ES-I3 (cell line): ENCODE results near the gene NDUFS8.
"Not testable (repeated sequence)": the region's sequence is repeated elsewhere in the genome, so short reads cannot be mapped to it uniquely, and the experiment has no call there.

Experiments used
- H3K36me3 ChIP-seq: 2 replicates; pipeline ENCODE4 v1.6.1; 2013; ENCODE audit warnings: mild to moderate bottlenecking, low read length, control low read depth, moderate library complexity; ENCODE audit not compliant: insufficient read depth
- H3K4me1 ChIP-seq: 2 replicates; pipeline ENCODE4 v1.6.1; 2013; ENCODE audit warnings: mild to moderate bottlenecking, control low read depth, low read length; ENCODE audit not compliant: insufficient read depth
- H3K9ac ChIP-seq: 2 replicates; pipeline ENCODE4 v1.6.1; 2013; ENCODE audit warnings: low read depth, mild to moderate bottlenecking, low read length, moderate library complexity
- H3K9me3 ChIP-seq: 2 replicates; pipeline ENCODE4 v1.6.1; 2013; ENCODE audit warnings: mild to moderate bottlenecking, low read length, moderate library complexity; ENCODE audit not compliant: control insufficient read depth, insufficient read depth

The NDUFS8 gene

GRCh38 chr11:68030318-68031143 lies at the start of gene NDUFS8:
NDUFS8 (plus strand) TSS chr11:68030681; CDS start chr11:68032152, 1,471 bp downstream.
- Histone ChIP-seq H3K9me3 (no peaks in the 10 kb centered on the region), H3K4me1 (peaks cover 8% of the 10 kb centered on the region; the same call in 1 of the 2 replicates), H3K9ac (peak within 1 kb of the TSS; percentile 90), H3K36me3 (peaks cover 6% of the 10 kb centered on the region; the same call in 1 of the 2 replicates)

DNA sequence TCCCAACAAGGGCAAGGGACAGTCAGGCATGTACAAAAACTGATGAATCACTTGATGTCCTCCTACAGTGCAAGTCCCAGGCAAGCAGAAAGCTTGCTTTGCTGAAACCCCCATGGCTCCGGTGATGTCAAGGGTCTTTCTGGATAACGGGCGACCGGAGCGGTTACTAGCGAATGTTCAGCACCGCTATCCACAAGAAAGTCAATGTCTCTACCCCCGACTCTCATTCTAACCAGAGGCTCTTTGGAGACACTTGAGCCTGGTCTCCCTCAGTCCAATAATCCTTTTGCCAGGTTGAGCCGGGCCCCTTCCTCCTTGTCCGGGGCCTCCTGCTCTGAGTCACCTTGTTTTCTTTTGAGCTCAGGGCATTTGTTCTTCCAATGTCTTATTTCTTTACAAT lies 49.3 kb upstream of the NDUFS8 start:
- H3K36me3 ChIP-seq, H3K9me3 ChIP-seq, H3K4me1 ChIP-seq, H3K9ac ChIP-seq: not testable (repeated sequence)

DNA sequence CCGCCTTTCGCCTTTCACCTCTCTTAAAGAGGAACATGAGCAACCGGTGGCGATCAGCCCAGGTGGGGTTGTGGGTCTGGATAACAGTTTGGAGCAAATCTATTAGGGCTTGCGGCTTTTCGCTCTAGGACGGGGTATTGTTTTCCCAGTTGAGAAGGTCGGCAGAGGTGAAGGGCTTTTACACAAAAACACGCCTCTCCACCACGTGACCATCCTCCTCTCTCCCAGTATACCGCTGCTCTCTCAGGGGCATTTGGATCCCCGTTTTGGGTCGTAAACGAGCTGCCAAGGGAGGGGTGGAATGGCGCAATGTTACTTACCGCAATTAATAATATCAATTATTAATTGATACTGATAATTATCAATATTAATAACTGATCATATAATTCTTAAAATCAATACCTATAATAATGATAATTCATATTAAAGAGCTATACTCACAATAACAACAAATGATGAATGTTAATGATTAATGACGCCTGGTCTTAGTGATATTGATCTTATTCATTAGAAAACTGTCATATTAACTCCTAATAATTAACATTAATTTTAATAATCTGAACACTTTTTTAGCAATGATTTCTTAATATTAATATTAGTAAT lies 48.1 kb upstream of the NDUFS8 start:
- H3K36me3 ChIP-seq, H3K4me1 ChIP-seq, H3K9me3 ChIP-seq, H3K9ac ChIP-seq: not testable (repeated sequence)

GRCh38 chr11:67983951-67984350 lies 46.5 kb upstream of the NDUFS8 start:
- Histone ChIP-seq H3K36me3 (no peaks in the 10 kb centered on the region), H3K9me3 (no peaks in the 10 kb centered on the region), H3K4me1 (no peaks in the 10 kb centered on the region), H3K9ac (no peak overlapping the region)

DNA sequence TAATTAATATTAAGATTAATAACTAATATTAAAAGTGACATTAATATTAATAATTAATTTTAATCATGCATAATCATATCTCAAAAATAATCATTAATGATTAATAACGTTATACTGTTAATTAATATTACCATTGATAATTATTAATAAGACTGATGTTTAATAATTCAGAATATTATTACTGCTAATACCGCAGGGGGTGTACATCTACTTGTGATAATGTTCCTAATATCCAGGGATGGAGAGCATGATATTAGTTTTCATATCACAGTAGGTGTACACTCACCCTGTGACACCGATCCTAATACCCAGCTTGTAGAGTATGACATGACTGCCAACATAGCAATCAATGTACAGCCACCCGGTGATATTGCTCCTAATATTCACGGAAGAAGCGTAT lies 45.2 kb upstream of the NDUFS8 start:
- not testable (repeated sequence) for H3K9ac ChIP-seq, H3K36me3 ChIP-seq, H3K9me3 ChIP-seq, H3K4me1 ChIP-seq

GRCh38 chr11:67990546-67991346 lies 39.7 kb upstream of the NDUFS8 start:
- H3K9me3 ChIP-seq, H3K4me1 ChIP-seq, H3K36me3 ChIP-seq: not testable (repeated sequence)
- peak overlapping the region; percentile 50; the same call in 1 of the 2 replicates for H3K9ac ChIP-seq

GRCh38 chr11:67991347-67992121 lies 38.9 kb upstream of the NDUFS8 start:
- H3K36me3 ChIP-seq, H3K4me1 ChIP-seq, H3K9me3 ChIP-seq: not testable (repeated sequence)
- peak overlapping the region; percentile 50; the same call in 1 of the 2 replicates for H3K9ac ChIP-seq

DNA sequence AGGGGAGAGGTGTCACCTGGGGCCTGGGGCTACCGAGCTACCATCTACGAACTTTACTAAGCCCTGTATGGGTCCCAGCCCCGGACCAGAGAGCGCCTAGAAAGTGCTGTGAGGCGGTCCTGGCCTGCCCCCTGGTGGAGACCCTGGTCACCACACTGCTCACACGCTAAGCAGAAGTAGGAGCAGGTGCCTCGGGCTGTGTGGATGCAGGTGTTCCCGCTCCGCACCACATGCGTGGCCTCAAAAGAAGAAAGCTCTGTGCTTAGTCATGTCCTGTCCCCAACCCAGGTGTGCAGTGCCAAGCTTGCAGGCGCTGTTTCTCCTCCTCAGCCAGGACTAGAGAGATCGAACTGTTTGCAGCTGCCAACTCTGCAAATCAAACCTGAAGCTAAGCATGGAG lies 36.7 kb upstream of the NDUFS8 start:
- not testable (repeated sequence) for H3K9ac ChIP-seq, H3K9me3 ChIP-seq, H3K36me3 ChIP-seq, H3K4me1 ChIP-seq

GRCh38 chr11:67994387-67994786 lies 36.1 kb upstream of the NDUFS8 start:
- H3K9me3 ChIP-seq, H3K36me3 ChIP-seq, H3K9ac ChIP-seq, H3K4me1 ChIP-seq: not testable (repeated sequence)

DNA sequence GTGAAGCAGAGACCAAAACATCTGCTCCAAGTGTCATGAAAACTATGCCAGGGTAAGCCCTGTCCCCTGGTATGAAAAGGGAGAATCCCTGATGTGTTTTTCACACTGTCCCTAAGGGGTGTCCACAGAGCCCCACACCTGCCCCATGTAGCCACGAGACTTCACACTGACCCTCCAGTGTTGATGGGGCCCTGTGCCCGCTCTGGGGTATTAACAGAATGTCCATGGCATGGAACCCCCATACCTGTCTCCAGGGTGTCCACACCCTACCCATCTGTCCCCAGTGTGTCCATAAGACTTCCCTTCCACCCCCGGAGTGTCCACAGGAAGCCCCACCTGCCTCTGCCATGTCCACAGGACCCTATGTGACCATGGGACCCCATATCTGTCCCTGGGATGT lies 35.4 kb upstream of the NDUFS8 start:
- not testable (repeated sequence) for H3K4me1 ChIP-seq, H3K9me3 ChIP-seq, H3K36me3 ChIP-seq, H3K9ac ChIP-seq

DNA sequence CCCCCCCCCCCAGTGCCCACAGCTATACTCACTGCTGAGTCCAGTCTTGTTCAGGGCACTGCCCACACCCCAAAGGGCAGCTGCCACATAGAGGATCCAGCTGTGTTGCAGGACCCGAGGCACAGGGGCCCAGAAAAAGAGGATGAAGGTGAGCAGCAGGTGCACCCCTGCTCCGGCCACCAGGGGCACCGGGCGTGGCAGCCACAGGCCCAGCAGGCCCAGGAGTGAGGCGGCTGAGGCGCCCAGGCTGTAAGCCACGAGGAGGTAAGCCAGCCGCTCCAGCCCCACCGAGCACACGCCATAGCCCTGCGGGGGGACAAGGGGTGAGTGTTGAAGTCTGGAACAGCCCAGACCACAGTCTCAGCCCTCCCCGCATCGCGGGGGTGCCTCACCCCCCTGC lies 34.9 kb upstream of the NDUFS8 start:
- H3K36me3 ChIP-seq, H3K4me1 ChIP-seq, H3K9ac ChIP-seq, H3K9me3 ChIP-seq: not testable (repeated sequence)

DNA sequence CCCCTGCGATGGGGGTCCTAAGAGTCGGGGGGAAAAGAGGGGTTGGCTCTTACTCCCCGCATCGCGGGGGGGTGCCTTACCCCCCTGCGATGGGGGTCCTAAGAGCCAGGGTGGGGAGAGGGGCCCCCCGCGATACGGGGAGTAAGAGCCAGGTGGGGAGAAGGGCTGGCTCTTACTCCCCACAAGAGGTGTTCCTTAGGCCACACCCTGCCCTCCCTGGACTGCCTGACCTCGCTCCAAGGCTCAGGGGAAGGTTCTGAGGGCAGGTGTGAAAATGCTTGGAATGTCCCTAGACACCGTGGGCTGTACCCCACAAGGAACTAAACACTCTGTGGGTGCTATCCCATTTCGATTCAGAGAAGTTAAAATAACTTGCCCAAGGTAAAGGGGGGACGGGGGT lies 34.4 kb upstream of the NDUFS8 start:
- Histone ChIP-seq H3K36me3 (no peaks in the 10 kb centered on the region), H3K9me3 (no peaks in the 10 kb centered on the region), H3K4me1 (no peaks in the 10 kb centered on the region; the same call in 1 of the 2 replicates), H3K9ac (no peak overlapping the region)

DNA sequence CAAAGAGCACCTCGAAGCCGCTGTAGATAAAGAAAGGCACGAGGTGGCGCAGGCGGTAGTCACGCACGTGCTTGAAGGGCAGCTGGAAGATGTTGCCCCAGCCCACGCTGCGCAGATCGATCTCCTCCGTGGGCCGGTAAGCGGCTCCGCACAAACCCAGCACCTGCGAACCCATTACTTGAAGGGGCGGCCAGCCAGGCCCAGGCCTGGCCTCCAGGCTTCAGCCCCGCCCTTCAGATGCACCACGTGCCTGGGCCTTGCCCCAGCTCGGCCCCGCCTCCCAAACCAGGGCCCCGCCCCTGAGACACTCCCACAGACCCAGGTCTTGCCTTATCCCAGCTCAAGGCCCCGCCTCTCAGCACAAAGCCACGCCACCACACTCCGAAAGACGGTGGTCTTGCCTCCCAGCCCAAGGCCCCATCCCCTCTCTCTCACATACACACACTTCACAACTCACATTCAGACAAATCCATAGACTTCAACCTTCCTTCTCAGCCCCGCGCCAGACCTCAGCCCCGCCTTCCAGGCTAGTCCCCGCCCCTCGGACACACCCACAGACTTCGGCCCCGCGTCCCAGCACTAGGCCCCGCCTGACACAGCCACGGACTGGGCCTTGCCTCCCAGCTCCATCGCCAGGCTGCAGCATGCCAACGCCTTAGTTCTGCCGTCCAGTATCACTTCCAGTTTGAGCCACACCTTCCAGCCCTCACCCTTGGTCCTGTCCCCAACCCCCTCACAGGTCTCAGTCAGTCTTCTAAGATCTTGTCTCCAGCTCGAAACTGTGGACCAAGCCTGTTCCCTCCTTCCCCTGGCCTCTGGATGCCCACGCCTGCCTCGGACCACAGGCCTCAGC lies 33.6 kb upstream of the NDUFS8 start:
- H3K36me3 ChIP-seq, result no peaks in the 10 kb centered on the region
- no peaks in the 10 kb centered on the region; the same call in 1 of the 2 replicates for H3K4me1 ChIP-seq
- H3K9ac ChIP-seq, result peak overlapping the region; percentile 58
- H3K9me3 ChIP-seq, result no peaks in the 10 kb centered on the region
